HG03575 (cell line): ENCODE data around the gene NDC80.
"Not testable (repeated sequence)": the region's sequence is repeated elsewhere in the genome, so short reads cannot be mapped to it uniquely, and the experiment has no call there.

Experiments used
- ATAC-seq: cut with Tn5 transposase; IDR thresholded peaks from one replicate; pipeline ENCODE4 v1.9.1; 2021; ENCODE audit not compliant: unreplicated experiment, insufficient number of reproducible peaks, low FRiP score; ENCODE audit errors: extremely low read depth

NDC80 gene

GRCh38 chr18:2571200-2572170 lies at the start of gene NDC80, which contains the start of gene METTL4:
NDC80 (plus strand) TSS chr18:2571557; CDS start chr18:2572986, 1,429 bp downstream.
METTL4 (minus strand) TSS chr18:2571505; CDS start chr18:2567216, 4,289 bp downstream.
- peak; percentile 54 for ATAC-seq

- ATAC-seq, result no peak
Measured at GRCh38 chr18:2522112-2522511, 49.2 kb upstream of the NDC80 start.

GRCh38 chr18:2524794-2525198 lies 46.6 kb upstream of the NDC80 start:
- not testable (repeated sequence) for ATAC-seq

GRCh38 chr18:2526329-2526728 lies 45.0 kb upstream of the NDC80 start:
- ATAC-seq, result no peak

- no peak for ATAC-seq
Measured at GRCh38 chr18:2529154-2529553, 42.2 kb upstream of the NDC80 start.

GRCh38 chr18:2531751-2532150 lies 39.6 kb upstream of the NDC80 start:
- ATAC-seq, result no peak

- ATAC-seq, result no peak
Measured at GRCh38 chr18:2532797-2533196, 38.6 kb upstream of the NDC80 start.

- ATAC-seq, result no peak
Measured at GRCh38 chr18:2534906-2535305, 36.5 kb upstream of the NDC80 start.

GRCh38 chr18:2535419-2535910 lies 35.9 kb upstream of the NDC80 start:
- no peak for ATAC-seq

- ATAC-seq, result no peak
Measured at GRCh38 chr18:2536063-2536462, 35.3 kb upstream of the NDC80 start.

GRCh38 chr18:2536493-2536892 lies 34.9 kb upstream of the NDC80 start:
- ATAC-seq, result no peak

GRCh38 chr18:2537296-2537695 lies 34.1 kb upstream of the NDC80 start:
- ATAC-seq, result no peak

- ATAC-seq, result no peak
Measured at GRCh38 chr18:2538236-2538635, 33.1 kb upstream of the NDC80 start.

- no peak for ATAC-seq
Measured at GRCh38 chr18:2538844-2539243, 32.5 kb upstream of the NDC80 start.

- no peak for ATAC-seq
Measured at GRCh38 chr18:2540575-2540974, 30.8 kb upstream of the NDC80 start.

- peak; percentile 60 for ATAC-seq
Measured at GRCh38 chr18:2541925-2542563, 29.3 kb upstream of the NDC80 start.

- no peak for ATAC-seq
Measured at GRCh38 chr18:2545155-2545554, 26.2 kb upstream of the NDC80 start.

GRCh38 chr18:2547477-2548087 lies 23.8 kb upstream of the NDC80 start:
- ATAC-seq, result no peak

GRCh38 chr18:2549462-2549861 lies 21.9 kb upstream of the NDC80 start:
- no peak for ATAC-seq
